Measurements from ENCODE around the gene MIB1.

The MIB1 gene

DNA sequence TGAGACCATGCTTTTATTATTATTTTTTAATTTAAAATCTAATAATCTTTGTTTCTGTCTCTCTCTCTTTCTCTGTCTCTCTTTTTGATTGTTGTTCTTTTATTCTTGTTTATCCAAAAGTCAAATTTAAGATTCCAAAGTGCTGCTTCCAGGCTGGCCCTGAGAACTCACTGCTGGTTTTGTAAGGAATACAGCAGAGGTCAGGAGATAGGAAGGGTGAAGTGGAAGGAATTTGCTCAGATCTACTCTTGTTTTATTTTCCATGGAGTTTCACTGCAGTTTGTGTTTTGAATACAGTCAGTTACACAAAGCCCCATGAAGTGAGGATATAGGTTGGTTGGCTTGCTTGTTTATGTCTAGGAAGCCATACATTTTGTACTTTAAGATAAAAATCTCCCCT, 168.1 kb downstream of the MIB1 start:
- Histone ChIP-seq H3K9me3 (ENCODE audit: control insufficient read depth, insufficient read depth, low read depth, low read length) (no peaks in the 10 kb centered on the region), H3K4me3 (ENCODE audit: low read depth, low read length) (no peak overlapping the region), H3K36me3 (ENCODE audit: control insufficient read depth in 2 of 2, insufficient read depth in 1 of 2, low read length in 2 of 2) (no peaks in the 10 kb centered on the region), H3K4me1 (ENCODE audit: control insufficient read depth, insufficient read depth, low read length) (peaks cover 7% of the 10 kb centered on the region), H3K27ac (ENCODE audit: extremely low read depth, low read depth, low read length) (no peak overlapping the region)
- ChIA-PET POLR2A (no interaction called here), CTCF (interaction anchor here (0.5 to 0.6 kb wide), 2 partner anchors 151 to 266 kb away, joined by 3 to 4 read pairs; no protein-coding TSS in a partner anchor)
- no peak for TF ChIP-seq ZNF76 (tag by site-specific recombination; IDR thresholded peaks at IDR 0.05; ENCODE audit: borderline replicate concordance, low read depth)
- no peak for TF ChIP-seq ZNF521 (tag by site-specific recombination; IDR thresholded peaks at IDR 0.05)
- TF ChIP-seq ZNF266 (tag by site-specific recombination; IDR thresholded peaks at IDR 0.05; ENCODE audit: low read depth) = no peak
- TF ChIP-seq ZNF549 (tag by site-specific recombination; IDR thresholded peaks at IDR 0.05) = no peak
- no peak for TF ChIP-seq ZNF837 (tag by site-specific recombination; IDR thresholded peaks at IDR 0.05)
- TF ChIP-seq SP3 (tag by site-specific recombination; IDR thresholded peaks at IDR 0.05) = no peak
- no peak for TF ChIP-seq ZSCAN30 (tag by site-specific recombination; IDR thresholded peaks at IDR 0.05)
- no peak for TF ChIP-seq ZNF2 (tag by site-specific recombination; IDR thresholded peaks at IDR 0.05)
- TF ChIP-seq, protein P1, sequence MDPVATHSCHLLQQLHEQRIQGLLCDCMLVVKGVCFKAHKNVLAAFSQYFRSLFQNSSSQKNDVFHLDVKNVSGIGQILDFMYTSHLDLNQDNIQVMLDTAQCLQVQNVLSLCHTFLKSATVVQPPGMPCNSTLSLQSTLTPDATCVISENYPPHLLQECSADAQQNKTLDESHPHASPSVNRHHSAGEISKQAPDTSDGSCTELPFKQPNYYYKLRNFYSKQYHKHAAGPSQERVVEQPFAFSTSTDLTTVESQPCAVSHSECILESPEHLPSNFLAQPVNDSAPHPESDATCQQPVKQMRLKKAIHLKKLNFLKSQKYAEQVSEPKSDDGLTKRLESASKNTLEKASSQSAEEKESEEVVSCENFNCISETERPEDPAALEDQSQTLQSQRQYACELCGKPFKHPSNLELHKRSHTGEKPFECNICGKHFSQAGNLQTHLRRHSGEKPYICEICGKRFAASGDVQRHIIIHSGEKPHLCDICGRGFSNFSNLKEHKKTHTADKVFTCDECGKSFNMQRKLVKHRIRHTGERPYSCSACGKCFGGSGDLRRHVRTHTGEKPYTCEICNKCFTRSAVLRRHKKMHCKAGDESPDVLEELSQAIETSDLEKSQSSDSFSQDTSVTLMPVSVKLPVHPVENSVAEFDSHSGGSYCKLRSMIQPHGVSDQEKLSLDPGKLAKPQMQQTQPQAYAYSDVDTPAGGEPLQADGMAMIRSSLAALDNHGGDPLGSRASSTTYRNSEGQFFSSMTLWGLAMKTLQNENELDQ (tag by site-specific recombination; IDR thresholded peaks at IDR 0.05; ENCODE audit: low read depth) = no peak
- no peak for TF ChIP-seq ZNF302 (tag by site-specific recombination; IDR thresholded peaks at IDR 0.05; ENCODE audit: low read depth)
- TF ChIP-seq ZBTB1 (tag by site-specific recombination; IDR thresholded peaks at IDR 0.05) = no peak
- no peak for TF ChIP-seq ZNF433 (tag by site-specific recombination; IDR thresholded peaks at IDR 0.05; ENCODE audit: low read depth)
- TF ChIP-seq, protein P2, sequence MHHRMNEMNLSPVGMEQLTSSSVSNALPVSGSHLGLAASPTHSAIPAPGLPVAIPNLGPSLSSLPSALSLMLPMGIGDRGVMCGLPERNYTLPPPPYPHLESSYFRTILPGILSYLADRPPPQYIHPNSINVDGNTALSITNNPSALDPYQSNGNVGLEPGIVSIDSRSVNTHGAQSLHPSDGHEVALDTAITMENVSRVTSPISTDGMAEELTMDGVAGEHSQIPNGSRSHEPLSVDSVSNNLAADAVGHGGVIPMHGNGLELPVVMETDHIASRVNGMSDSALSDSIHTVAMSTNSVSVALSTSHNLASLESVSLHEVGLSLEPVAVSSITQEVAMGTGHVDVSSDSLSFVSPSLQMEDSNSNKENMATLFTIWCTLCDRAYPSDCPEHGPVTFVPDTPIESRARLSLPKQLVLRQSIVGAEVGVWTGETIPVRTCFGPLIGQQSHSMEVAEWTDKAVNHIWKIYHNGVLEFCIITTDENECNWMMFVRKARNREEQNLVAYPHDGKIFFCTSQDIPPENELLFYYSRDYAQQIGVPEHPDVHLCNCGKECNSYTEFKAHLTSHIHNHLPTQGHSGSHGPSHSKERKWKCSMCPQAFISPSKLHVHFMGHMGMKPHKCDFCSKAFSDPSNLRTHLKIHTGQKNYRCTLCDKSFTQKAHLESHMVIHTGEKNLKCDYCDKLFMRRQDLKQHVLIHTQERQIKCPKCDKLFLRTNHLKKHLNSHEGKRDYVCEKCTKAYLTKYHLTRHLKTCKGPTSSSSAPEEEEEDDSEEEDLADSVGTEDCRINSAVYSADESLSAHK (tag by site-specific recombination; IDR thresholded peaks at IDR 0.05) = no peak
- no peak for TF ChIP-seq MYNN (tag by site-specific recombination; IDR thresholded peaks at IDR 0.05; ENCODE audit: borderline replicate concordance)
- no peak for TF ChIP-seq PRDM1 (tag by site-specific recombination; IDR thresholded peaks at IDR 0.05)
- TF ChIP-seq ZNF19 (tag by site-specific recombination; IDR thresholded peaks at IDR 0.05; ENCODE audit: low read depth) = no peak
- TF ChIP-seq, protein P3, sequence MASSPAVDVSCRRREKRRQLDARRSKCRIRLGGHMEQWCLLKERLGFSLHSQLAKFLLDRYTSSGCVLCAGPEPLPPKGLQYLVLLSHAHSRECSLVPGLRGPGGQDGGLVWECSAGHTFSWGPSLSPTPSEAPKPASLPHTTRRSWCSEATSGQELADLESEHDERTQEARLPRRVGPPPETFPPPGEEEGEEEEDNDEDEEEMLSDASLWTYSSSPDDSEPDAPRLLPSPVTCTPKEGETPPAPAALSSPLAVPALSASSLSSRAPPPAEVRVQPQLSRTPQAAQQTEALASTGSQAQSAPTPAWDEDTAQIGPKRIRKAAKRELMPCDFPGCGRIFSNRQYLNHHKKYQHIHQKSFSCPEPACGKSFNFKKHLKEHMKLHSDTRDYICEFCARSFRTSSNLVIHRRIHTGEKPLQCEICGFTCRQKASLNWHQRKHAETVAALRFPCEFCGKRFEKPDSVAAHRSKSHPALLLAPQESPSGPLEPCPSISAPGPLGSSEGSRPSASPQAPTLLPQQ (tag by site-specific recombination; IDR thresholded peaks at IDR 0.05) = no peak

DNA sequence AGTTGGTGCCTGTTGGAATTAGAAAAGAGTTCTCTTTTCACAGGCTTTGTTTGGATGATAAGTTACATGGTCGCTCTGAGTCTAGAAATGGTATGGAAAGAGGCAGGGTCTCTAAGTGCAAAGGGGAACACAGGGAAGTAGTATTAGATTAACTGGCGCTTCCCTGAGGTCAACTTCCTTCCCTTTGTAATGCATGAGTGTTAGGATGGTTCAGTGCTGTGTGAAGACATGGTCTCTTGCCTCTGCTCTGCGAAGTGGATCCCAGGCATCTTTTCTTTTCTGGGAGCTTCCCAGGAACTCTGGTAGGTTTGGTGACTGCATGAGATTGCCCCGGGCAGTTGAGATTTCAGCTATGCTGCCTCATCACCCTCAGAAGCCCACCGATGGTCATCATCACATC, 170.3 kb downstream of the MIB1 start:
- Histone ChIP-seq H3K4me1 (ENCODE audit: control insufficient read depth, insufficient read depth, low read length) (peaks cover 7% of the 10 kb centered on the region; the same call in 1 of the 2 replicates), H3K4me3 (ENCODE audit: low read depth, low read length) (no peak overlapping the region), H3K36me3 (ENCODE audit: control insufficient read depth in 2 of 2, insufficient read depth in 1 of 2, low read length in 2 of 2) (no peaks in the 10 kb centered on the region), H3K27ac (ENCODE audit: extremely low read depth, low read depth, low read length) (no peak overlapping the region), H3K9me3 (ENCODE audit: control insufficient read depth, insufficient read depth, low read depth, low read length) (no peaks in the 10 kb centered on the region)
- ChIA-PET CTCF (interaction anchor here (0.7 to 1.2 kb wide), 2 partner anchors 14 to 45 kb away, joined by 3 read pairs; no protein-coding TSS in a partner anchor), POLR2A (no interaction called here)
- TF ChIP-seq ZNF292 (tag by site-specific recombination; IDR thresholded peaks at IDR 0.05; ENCODE audit: borderline replicate concordance, low read depth) = no peak

Data from HEK293 (cell line).